Breast epithelium (tissue), 4 donors: ENCODE measurements around the gene YAF2. TPM values are rescaled to one million over a fixed set of nuclear protein-coding genes. Genes with fewer than 3 reads are reported as not detected.

Experiments
- DNase-seq, 2 donors: peaks; one replicate each; pipeline ENCODE4 v3.0.0-alpha.2; 2019; ENCODE audit warnings: low spot score in 2 of 2
- H3K27ac ChIP-seq, 2 donors: fragments of 200-600 bp; sonication (generic) in 1 of 2; one replicate each; pipeline ENCODE4 v1.5.1; 2016 to 2019; ENCODE audit warnings: mild to moderate bottlenecking in 1 of 2
- H3K27me3 ChIP-seq, 2 donors: fragments of 200-600 bp; sonication (generic) in 1 of 2; one replicate each; pipeline versions ENCODE4 v1.5.1 to v1.6.0; 2017 to 2019; ENCODE audit warnings: control low read depth in 1 of 2, mild to moderate bottlenecking in 1 of 2
- H3K36me3 ChIP-seq: fragments of 200-600 bp; one replicate; pipeline ENCODE4 v1.5.1; 2019
- H3K4me1 ChIP-seq, 2 donors: fragments of 200-600 bp; sonication (generic); one replicate each; pipeline ENCODE4 v1.5.1; 2016 to 2019; ENCODE audit warnings: control low read depth in 1 of 2
- H3K4me3 ChIP-seq, 3 donors: fragments of 200-600 bp; sonication (generic); 1 replicate in 2 of 3; 2 replicates in 1 of 3; pipeline ENCODE4 v1.5.1; 2016 to 2019; ENCODE audit warnings: mild to moderate bottlenecking in 3 of 3, moderate library complexity in 2 of 3
- H3K9me3 ChIP-seq, 2 donors: fragments of 200-600 bp; sonication (generic) in 1 of 2; one replicate each; pipeline ENCODE4 v1.5.1; 2016 to 2019; ENCODE audit warnings: control low read depth in 1 of 2
- POLR2A ChIP-seq: fragments of 450-650 bp; IDR thresholded peaks from one replicate; pipeline ENCODE4 v1.6.1; 2016; ENCODE audit warnings: antibody characterized with exemption, mild to moderate bottlenecking, moderate library complexity
- POLR2AphosphoS5 ChIP-seq, 3 donors: sonication (generic); formaldehyde crosslinking; IDR thresholded peaks; one replicate each; pipeline ENCODE4 v1.6.1; 2017; ENCODE audit warnings: antibody characterized with exemption in 3 of 3
- intact Hi-C: fragments of 100-400 bp; cut with DNase I; formaldehyde crosslinking; loops from one replicate; pipeline ENCODE4 v1.15.1; 2023; ENCODE audit warnings: low total_unique reads
- total RNA-seq, 3 donors: library from RNA; depleted of rRNA; stranded (reverse); fragments of >200 nt; gene quantifications; one replicate each; pipeline ENCODE4 v1.1.0, GENCODE V29; 2016
- TF ChIP-seq, protein P1 (sequence below), 3 donors: fragments of 450-650 bp; IDR thresholded peaks; one replicate each; pipeline ENCODE4 v1.5.1; 2016 to 2017; ENCODE audit warnings: antibody characterized with exemption in 3 of 3, mild to moderate bottlenecking in 3 of 3, moderate library complexity in 3 of 3

YAF2 gene
- total RNA-seq, 3 donors from 2014 or later: 32.1 to 43.2 (median 39.4) TPM

DNA sequence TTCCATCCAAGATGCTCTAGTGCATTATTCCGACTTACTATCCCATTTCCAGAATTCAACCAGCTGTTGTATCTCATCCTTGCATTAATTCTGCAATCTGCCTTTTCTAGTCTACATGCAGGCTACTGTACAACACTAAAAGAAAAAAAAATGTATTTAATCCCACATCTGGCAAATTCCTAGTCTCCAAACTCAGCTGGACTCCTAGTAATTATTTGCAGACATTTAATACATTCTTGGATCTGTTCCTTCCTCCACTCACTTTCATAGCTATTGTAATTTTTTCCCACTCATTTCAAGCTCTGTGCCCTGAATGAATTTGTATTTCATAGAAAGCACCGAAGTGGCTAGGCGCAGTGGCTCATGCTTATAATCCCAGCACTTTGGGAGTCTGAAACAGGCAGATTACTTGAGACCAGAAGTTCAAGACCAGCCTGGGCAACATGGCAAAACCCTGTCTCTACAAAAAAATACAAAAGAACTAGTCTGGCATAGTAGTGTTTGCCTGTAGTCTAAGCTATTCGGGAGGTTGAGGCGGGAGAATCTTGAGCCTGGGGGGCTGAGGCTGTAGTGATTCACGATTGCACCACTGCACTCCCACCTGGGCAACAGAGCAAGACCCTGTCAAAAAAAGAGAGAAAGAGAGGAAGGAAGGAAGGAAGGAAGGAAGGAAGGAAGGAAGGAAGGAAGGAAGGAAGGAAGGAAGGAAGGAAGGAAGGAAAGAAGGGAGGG is 39.5 kb upstream of the YAF2 start:
- Histone ChIP-seq H3K27me3 (no peaks in the 10 kb centered on the region), H3K4me1 (no peaks in the 10 kb centered on the region), H3K4me3 (no peak overlapping the region), H3K36me3 (no peaks in the 10 kb centered on the region), H3K9me3 (no peaks in the 10 kb centered on the region), H3K27ac (no peak overlapping the region)
- DNase-seq: no peak
- intact Hi-C loops: no loop called here
- no peak for TF ChIP-seq POLR2AphosphoS5 (IDR thresholded peaks at IDR 0.05)
- no peak for TF ChIP-seq POLR2A
- TF ChIP-seq, protein P1, sequence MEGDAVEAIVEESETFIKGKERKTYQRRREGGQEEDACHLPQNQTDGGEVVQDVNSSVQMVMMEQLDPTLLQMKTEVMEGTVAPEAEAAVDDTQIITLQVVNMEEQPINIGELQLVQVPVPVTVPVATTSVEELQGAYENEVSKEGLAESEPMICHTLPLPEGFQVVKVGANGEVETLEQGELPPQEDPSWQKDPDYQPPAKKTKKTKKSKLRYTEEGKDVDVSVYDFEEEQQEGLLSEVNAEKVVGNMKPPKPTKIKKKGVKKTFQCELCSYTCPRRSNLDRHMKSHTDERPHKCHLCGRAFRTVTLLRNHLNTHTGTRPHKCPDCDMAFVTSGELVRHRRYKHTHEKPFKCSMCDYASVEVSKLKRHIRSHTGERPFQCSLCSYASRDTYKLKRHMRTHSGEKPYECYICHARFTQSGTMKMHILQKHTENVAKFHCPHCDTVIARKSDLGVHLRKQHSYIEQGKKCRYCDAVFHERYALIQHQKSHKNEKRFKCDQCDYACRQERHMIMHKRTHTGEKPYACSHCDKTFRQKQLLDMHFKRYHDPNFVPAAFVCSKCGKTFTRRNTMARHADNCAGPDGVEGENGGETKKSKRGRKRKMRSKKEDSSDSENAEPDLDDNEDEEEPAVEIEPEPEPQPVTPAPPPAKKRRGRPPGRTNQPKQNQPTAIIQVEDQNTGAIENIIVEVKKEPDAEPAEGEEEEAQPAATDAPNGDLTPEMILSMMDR (IDR thresholded peaks at IDR 0.05): no peak

DNA sequence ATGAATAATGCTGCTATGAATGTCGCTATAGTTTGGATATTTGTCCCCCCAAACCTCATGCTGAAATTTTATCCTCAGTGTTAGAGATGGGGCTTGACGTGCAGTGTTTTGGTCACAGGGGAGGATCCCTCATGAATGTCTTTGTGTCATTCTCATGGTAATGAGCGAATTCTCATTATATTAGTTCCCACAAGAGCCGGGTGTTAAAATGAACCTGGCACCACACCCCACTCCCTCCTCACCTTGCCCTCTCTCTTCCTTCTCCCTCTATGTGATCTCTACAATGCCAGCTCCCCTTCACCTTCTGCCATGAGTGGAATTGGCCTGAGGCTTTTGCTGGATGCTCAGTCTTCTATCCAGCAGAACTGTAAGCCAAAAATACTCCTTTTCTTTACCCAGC is 37.5 kb upstream of the YAF2 start:
- TF ChIP-seq POLR2AphosphoS5 (IDR thresholded peaks at IDR 0.05): no peak
- TF ChIP-seq, protein P1 (IDR thresholded peaks at IDR 0.05): no peak
- no peak for TF ChIP-seq POLR2A
- intact Hi-C loops: no loop called here
- H3K4me1 ChIP-seq: no peaks in the 10 kb centered on the region
- no peaks in the 10 kb centered on the region for H3K9me3 ChIP-seq
- no peak overlapping the region for H3K27ac ChIP-seq
- H3K36me3 ChIP-seq: no peaks in the 10 kb centered on the region
- H3K4me3 ChIP-seq: no peak overlapping the region
- no peaks in the 10 kb centered on the region for H3K27me3 ChIP-seq
- DNase-seq: no peak

DNA sequence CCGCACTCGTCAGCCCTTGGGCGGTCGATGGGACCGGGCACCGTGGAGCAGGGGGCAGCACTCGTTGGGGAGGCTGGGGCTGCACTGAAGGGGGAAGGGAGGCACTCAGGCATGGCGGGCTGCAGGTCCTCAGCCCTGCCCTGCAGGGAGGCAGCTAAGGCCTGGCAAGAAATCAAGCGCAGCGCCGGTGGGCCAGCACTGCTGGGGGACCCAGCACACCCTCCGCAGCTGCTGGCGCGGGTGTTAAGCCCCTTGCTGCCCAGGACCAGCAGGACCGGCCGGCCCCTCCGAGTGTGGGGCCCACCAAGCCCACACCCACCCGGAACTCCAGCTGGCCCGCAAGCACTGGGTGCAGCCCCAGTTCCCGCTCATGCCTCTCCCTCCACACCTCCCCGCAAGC is 35.7 kb upstream of the YAF2 start:
- no peak for DNase-seq
- intact Hi-C loops: no loop called here
- H3K9me3 ChIP-seq: no peaks in the 10 kb centered on the region
- H3K4me3 ChIP-seq: no peak overlapping the region
- no peaks in the 10 kb centered on the region for H3K27me3 ChIP-seq
- H3K36me3 ChIP-seq: no peaks in the 10 kb centered on the region
- TF ChIP-seq POLR2AphosphoS5 (IDR thresholded peaks at IDR 0.05) (no peak), POLR2A (no peak)
- TF ChIP-seq, protein P1 (IDR thresholded peaks at IDR 0.05): no peak
- no peak overlapping the region for H3K27ac ChIP-seq
- no peaks in the 10 kb centered on the region for H3K4me1 ChIP-seq

DNA sequence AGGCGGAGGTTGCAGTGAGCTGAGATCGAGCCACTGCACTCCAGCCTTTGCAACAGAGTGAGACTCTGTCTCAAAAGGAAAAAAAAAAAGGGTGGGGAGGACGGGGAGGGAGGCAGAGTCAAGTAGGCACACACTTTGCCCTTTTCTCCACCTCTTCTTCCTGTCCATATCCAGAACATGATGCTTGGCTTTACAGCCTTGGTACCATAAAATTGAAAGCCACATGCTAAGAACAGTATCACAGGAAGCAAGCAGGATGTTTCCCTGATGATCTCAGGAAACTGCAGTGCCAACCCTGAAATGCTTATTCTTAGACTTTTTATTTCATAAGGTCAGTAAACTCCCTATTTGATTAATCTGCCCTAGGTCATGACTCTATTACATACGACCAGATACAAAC is 32.5 kb upstream of the YAF2 start:
- H3K27ac ChIP-seq: no peak overlapping the region
- no peaks in the 10 kb centered on the region for H3K36me3 ChIP-seq
- intact Hi-C loops: no loop called here
- H3K9me3 ChIP-seq: no peaks in the 10 kb centered on the region
- no peak for DNase-seq
- TF ChIP-seq POLR2AphosphoS5 (IDR thresholded peaks at IDR 0.05) (no peak), POLR2A (no peak)
- TF ChIP-seq, protein P1 (IDR thresholded peaks at IDR 0.05): no peak
- H3K4me1 ChIP-seq: no peaks in the 10 kb centered on the region
- H3K27me3 ChIP-seq: no peaks in the 10 kb centered on the region
- H3K4me3 ChIP-seq: no peak overlapping the region

DNA sequence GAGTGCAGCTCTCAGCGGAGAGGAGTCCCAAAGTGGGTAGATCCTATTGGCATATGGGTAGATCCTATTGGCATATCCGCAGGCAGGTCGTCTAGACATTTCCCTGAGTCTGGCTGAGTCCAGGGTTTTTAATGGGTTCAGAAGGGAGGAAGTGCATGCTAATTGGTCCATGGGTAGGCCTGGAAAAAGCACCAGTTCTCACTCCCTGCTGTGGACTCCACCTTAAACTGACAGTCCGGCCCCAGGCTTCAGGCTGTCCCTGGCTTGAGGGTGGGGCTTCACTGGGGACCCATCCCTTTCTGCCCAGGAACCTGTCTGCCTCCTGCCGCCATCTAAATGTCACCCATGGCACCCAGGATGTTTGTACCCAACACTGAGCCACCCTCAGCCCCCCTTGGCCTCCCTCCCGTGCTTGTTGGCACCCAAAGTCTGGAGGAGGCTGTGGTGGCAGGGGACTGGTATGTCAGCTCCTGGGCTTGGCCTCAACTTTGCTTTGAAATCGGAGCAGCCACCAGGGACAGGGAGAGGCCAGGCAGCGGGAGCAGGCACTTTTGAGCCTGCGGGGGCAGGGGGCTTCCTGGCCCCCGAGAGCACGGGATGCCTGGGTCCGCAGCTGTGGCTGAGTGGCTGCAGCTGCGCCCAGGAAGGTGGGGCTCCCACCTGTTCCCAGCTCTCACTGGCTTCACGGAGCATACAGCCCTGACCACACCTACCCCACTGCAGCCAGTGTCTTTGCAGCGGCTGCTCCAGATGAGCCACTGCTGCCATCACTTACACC is 29.6 kb upstream of the YAF2 start:
- no peak overlapping the region for H3K4me3 ChIP-seq
- TF ChIP-seq, protein P1 (IDR thresholded peaks at IDR 0.05): no peak
- TF ChIP-seq POLR2AphosphoS5 (IDR thresholded peaks at IDR 0.05) (no peak), POLR2A (no peak)
- intact Hi-C loops: no loop called here
- no peak for DNase-seq
- no peaks in the 10 kb centered on the region for H3K4me1 ChIP-seq
- H3K36me3 ChIP-seq: no peaks in the 10 kb centered on the region
- H3K27me3 ChIP-seq: no peaks in the 10 kb centered on the region
- no peak overlapping the region for H3K27ac ChIP-seq
- H3K9me3 ChIP-seq: no peaks in the 10 kb centered on the region
